Hepatocyte (in vitro differentiated cells): ENCODE measurements around the gene DACT1. TPM values are rescaled to one million over a fixed set of nuclear protein-coding genes. Genes with fewer than 3 reads are reported as not detected.

Experiments
- DNase-seq: peaks from one replicate; pipeline ENCODE4 v3.0.0-alpha.2; 2016; ENCODE audit warnings: low spot score
- H2AFZ ChIP-seq: fragments of 200-600 bp; sonication (generic); 2 replicates; pipeline ENCODE4 v1.6.0; 2016; ENCODE audit warnings: antibody characterized with exemption, mild to moderate bottlenecking
- H3K27ac ChIP-seq: fragments of 200-600 bp; sonication (generic); 2 replicates; pipeline ENCODE4 v1.5.1; 2016; ENCODE audit warnings: mild to moderate bottlenecking
- H3K27me3 ChIP-seq: fragments of 200-600 bp; sonication (generic); 2 replicates; pipeline ENCODE4 v1.6.1; 2016
- H3K36me3 ChIP-seq: fragments of 200-600 bp; sonication (generic); replicated peaks from 2 replicates; pipeline ENCODE4 v1.5.1; 2016; ENCODE audit warnings: low read depth; ENCODE audit not compliant: insufficient read depth
- H3K4me1 ChIP-seq: fragments of 200-600 bp; sonication (generic); 2 replicates; pipeline ENCODE4 v1.5.1; 2016; ENCODE audit warnings: mild to moderate bottlenecking, moderate library complexity; ENCODE audit not compliant: insufficient read depth
- H3K4me2 ChIP-seq: fragments of 200-600 bp; sonication (generic); 2 replicates; pipeline ENCODE4 v1.6.0; 2016
- H3K4me3 ChIP-seq: fragments of 200-600 bp; sonication (generic); 2 replicates; pipeline ENCODE4 v1.5.1; 2016; ENCODE audit warnings: mild to moderate bottlenecking
- H3K79me2 ChIP-seq: fragments of 200-600 bp; sonication (generic); 2 replicates; pipeline ENCODE4 v1.6.0; 2017; ENCODE audit warnings: mild to moderate bottlenecking
- H3K9me2 ChIP-seq: fragments of 200-600 bp; sonication (generic); replicated peaks from 2 replicates; pipeline ENCODE4 v1.6.0; 2017; ENCODE audit warnings: mild to moderate bottlenecking; ENCODE audit not compliant: insufficient read depth
- H3K9me3 ChIP-seq: fragments of 200-600 bp; sonication (generic); 2 replicates; pipeline ENCODE4 v1.5.1; 2016; ENCODE audit warnings: low read depth, mild to moderate bottlenecking
- H4K20me1 ChIP-seq: fragments of 200-600 bp; sonication (generic); 2 replicates; pipeline ENCODE4 v1.6.0; 2016; ENCODE audit warnings: mild to moderate bottlenecking; ENCODE audit not compliant: insufficient read depth, poor library complexity, severe bottlenecking
- EZH2 ChIP-seq: fragments of 200-600 bp; sonication (generic); IDR thresholded peaks from 2 replicates; pipeline ENCODE4 v1.6.1; 2016; ENCODE audit warnings: antibody characterized with exemption, mild to moderate bottlenecking, borderline replicate concordance
- EZH2phosphoT487 ChIP-seq: fragments of 200-600 bp; sonication (generic); IDR thresholded peaks from one replicate; pipeline ENCODE4 v1.6.1; 2018; ENCODE audit warnings: antibody characterized with exemption, mild to moderate bottlenecking, low read depth, moderate library complexity; ENCODE audit not compliant: unreplicated experiment, severe bottlenecking
- WGBS: methylation state at CpG from one replicate; pipeline ENCODE4 v1.1.6; 2016; ENCODE audit warnings: low lambda C conversion rate; ENCODE audit errors: missing lambda C conversion rate; 5-methylcytosine and 5-hydroxymethylcytosine counted together
- polyA plus RNA-seq: library from polyadenylated mRNA; unstranded; fragments of >200 nt; fragmentation: Nextera tagmentation; extraction: Ambion mirVana; gene quantifications from 2 replicates; pipeline ENCODE4 v1.2.1, GENCODE V29; 2016
- total RNA-seq: library from RNA; depleted of rRNA; stranded (reverse); fragments of >200 nt; gene quantifications from 2 replicates; pipeline ENCODE4 v1.2.3, GENCODE V29; 2014
- TF ChIP-seq, protein P1 (sequence below): fragments of 200-600 bp; sonication (generic); IDR thresholded peaks from 2 replicates; pipeline ENCODE4 v1.5.1; 2016; ENCODE audit warnings: antibody characterized with exemption, mild to moderate bottlenecking; ENCODE audit not compliant: poor library complexity

Gene DACT1
- total and polyA plus RNA-seq, 2 experiments from 2014 or later: 13.2 to 19.6 TPM

DNA sequence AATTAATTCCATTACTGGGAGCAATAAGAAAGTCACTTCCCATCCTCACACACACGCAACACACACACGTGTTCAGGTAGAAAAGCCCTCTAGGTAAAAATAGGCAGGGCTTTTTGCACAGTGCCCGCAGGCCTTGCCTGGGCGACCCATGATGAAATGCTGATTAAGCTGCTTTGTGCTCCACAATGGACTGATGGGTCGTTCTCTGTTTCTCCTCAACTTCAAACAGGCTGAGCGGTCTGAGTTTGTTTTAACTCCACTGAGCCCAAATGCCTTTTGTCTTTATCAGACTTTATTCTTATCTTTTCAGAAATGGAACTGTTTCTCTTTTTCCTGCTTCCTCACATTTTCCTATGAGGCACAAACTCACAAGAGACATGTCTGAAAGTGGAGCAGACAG, 9.4 kb upstream of the DACT1 start:
- Histone ChIP-seq H3K36me3 (no peaks in the 10 kb centered on the region), H3K27me3 (peaks cover 14% of the 10 kb centered on the region), H3K27ac (no peak overlapping the region), H3K4me1 (no peaks in the 10 kb centered on the region), H3K4me2 (no peak overlapping the region), H3K4me3 (no peak overlapping the region), H3K9me3 (no peaks in the 10 kb centered on the region), H3K79me2 (no peaks in the 10 kb centered on the region), H3K9me2 (no peaks in the 10 kb centered on the region), H4K20me1 (no peaks in the 10 kb centered on the region), H2AFZ (no peak overlapping the region)
- TF ChIP-seq, protein P1, sequence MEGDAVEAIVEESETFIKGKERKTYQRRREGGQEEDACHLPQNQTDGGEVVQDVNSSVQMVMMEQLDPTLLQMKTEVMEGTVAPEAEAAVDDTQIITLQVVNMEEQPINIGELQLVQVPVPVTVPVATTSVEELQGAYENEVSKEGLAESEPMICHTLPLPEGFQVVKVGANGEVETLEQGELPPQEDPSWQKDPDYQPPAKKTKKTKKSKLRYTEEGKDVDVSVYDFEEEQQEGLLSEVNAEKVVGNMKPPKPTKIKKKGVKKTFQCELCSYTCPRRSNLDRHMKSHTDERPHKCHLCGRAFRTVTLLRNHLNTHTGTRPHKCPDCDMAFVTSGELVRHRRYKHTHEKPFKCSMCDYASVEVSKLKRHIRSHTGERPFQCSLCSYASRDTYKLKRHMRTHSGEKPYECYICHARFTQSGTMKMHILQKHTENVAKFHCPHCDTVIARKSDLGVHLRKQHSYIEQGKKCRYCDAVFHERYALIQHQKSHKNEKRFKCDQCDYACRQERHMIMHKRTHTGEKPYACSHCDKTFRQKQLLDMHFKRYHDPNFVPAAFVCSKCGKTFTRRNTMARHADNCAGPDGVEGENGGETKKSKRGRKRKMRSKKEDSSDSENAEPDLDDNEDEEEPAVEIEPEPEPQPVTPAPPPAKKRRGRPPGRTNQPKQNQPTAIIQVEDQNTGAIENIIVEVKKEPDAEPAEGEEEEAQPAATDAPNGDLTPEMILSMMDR: no peak
- no peak for TF ChIP-seq EZH2phosphoT487
- no peak for TF ChIP-seq EZH2
- no peak for DNase-seq
- 39% methylated on average over 6 of the region's 6 CpGs for WGBS

DNA sequence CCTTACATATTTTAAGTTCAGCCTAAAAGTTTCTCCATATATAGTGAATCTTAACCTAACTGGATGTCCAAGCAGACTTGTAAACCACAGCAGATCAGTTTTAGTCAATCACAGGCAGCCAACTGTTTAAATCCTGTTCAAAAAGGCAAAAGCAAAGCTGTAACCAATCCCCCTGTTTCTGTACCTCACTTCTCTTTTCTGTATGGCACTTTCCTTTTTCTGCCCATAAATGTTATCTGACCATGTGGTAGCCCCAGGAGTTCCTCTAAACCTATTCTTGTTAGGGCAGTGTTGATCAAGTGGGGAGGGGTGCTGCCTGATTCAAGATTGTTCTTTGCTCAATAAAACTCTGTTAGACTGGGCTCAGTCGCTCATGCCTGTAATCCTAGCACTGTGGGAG, 8.5 kb upstream of the DACT1 start:
- Histone ChIP-seq H3K4me3 (no peak overlapping the region), H3K27ac (no peak overlapping the region), H3K9me3 (no peaks in the 10 kb centered on the region), H4K20me1 (no peaks in the 10 kb centered on the region), H3K4me2 (no peak overlapping the region), H2AFZ (no peak overlapping the region), H3K79me2 (no peaks in the 10 kb centered on the region), H3K4me1 (no peaks in the 10 kb centered on the region), H3K27me3 (peaks cover 14% of the 10 kb centered on the region), H3K9me2 (no peaks in the 10 kb centered on the region), H3K36me3 (no peaks in the 10 kb centered on the region)
- WGBS: 40% methylated on average over 1 of the region's 1 CpG
- no peak for TF ChIP-seq EZH2
- TF ChIP-seq, protein P1: no peak
- TF ChIP-seq EZH2phosphoT487: no peak
- no peak for DNase-seq

DNA sequence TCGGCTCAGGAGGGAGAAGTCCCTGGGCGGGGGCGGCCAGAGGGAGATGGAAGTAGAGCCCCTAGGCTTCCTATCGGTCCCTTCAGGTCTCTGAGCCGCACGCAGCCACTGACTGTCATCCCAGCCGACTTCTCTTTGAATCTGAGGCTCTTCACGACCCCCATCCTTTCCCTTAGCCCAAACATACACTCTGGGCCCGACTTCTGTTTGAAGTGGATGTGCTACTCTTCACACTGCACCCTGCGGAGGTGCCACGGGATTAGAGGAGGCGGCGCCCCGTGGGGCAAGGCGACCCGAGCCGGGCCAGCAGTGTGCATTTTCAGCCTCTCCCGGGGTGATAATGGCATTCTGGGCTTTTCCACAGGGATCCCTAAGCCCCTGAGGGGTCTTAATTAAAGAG, 6.0 kb upstream of the DACT1 start:
- no peak for DNase-seq
- 29% methylated on average over 18 of the region's 18 CpGs for whole genome bisulfite sequencing
- TF ChIP-seq, protein P1: no peak
- peak; percentile 37 for TF ChIP-seq EZH2
- no peaks in the 10 kb centered on the region for H4K20me1 ChIP-seq
- H2AFZ ChIP-seq: no peak overlapping the region
- no peak overlapping the region for H3K4me3 ChIP-seq
- H3K4me1 ChIP-seq: no peaks in the 10 kb centered on the region
- H3K9me3 ChIP-seq: no peaks in the 10 kb centered on the region
- no peak overlapping the region for H3K27ac ChIP-seq
- H3K4me2 ChIP-seq: peak overlapping the region; percentile 3
- H3K79me2 ChIP-seq: no peaks in the 10 kb centered on the region
- no peaks in the 10 kb centered on the region for H3K36me3 ChIP-seq
- H3K27me3 ChIP-seq: peaks cover 17% of the 10 kb centered on the region
- no peaks in the 10 kb centered on the region for H3K9me2 ChIP-seq

DNA sequence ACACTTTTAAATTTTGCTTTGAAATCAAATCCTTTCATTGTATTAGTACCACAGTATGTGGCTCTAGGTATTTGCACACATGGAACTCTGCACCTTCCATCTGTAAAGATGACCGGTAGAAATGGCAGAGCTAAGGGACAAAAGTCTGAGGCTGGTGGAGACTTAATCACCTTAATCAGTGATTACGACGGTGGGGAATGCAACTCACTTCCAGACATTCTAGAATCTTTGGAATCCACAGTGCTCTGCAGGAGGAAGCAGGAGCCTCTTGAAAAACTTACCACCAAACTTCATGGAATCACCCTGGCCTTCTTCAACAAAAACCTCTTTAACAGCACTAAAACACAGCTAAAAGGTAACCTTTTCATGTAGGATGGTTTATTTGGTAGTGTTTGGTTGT, 3.9 kb upstream of the DACT1 start:
- 28% methylated on average over 3 of the region's 3 CpGs for WGBS
- no peak overlapping the region for H3K4me2 ChIP-seq

More for the DNA sequence above, 3.9 kb upstream of the DACT1 start:
- H3K4me3 ChIP-seq: no peak overlapping the region
- DNase-seq: no peak
- H3K36me3 ChIP-seq: no peaks in the 10 kb centered on the region
- no peak overlapping the region for H2AFZ ChIP-seq
- no peaks in the 10 kb centered on the region for H3K4me1 ChIP-seq
- H3K79me2 ChIP-seq: peaks cover 2% of the 10 kb centered on the region
- peaks cover 17% of the 10 kb centered on the region for H3K27me3 ChIP-seq
- no peak for TF ChIP-seq EZH2
- TF ChIP-seq EZH2phosphoT487: no peak
- TF ChIP-seq, protein P1: no peak
- no peaks in the 10 kb centered on the region for H4K20me1 ChIP-seq
- no peak overlapping the region for H3K27ac ChIP-seq
- H3K9me2 ChIP-seq: no peaks in the 10 kb centered on the region
- no peaks in the 10 kb centered on the region for H3K9me3 ChIP-seq
